Midbrain (tissue), 1 donor: Measurements from ENCODE around the gene C4BPA.

Source experiments
- DNase-seq: peaks from one replicate; lab custom pipeline; 2025; lab: John Stamatoyannopoulos, UW

The C4BPA gene

DNA sequence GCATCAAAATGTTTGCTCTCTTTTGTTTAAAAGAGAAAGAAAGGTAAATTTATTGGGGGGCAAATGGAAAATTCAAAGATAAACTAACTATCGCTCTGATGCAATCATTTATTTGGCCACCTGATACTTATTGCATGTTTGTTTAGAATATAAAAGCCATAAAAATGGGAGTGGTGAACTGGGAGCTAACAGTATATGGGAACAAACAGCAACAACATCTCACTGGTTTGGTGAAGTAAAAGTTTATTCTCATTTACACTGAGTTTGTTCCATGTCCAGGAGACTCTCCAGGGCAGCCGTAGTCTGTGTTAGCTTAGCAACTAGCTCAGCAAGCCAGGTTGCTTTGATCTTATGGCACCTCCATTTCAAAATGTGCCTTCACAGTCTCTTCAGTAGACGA, 20.4 kb downstream of the C4BPA start:
- no peak for DNase-seq

DNA sequence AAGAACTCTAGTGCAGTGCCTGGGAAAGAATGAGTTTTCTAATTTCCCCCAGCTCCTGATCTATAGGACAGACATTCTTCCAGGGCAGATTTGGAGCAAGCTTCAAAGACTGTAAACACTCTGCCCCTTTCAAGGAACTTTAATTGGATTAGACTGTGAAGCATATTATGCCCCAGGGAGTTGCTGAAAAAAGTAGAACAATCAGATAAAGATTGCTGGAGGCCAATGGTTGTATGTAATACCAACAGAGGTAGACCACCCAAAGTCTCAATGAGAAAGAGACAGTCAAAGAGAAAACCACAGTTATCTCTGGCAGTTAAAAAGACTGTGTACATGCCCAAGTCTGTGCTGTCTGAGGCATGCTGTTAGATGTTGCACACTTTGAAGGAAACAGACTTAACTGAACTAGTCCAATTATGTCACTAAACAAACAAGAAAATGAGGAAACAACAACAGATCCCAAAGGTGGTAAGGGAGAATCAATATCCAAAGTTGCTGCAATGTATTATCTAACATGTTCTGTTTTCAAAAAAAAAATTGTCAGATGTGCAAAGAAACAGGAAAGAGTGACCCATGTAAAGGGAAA, 24.4 kb downstream of the C4BPA start:
- no peak for DNase-seq

DNA sequence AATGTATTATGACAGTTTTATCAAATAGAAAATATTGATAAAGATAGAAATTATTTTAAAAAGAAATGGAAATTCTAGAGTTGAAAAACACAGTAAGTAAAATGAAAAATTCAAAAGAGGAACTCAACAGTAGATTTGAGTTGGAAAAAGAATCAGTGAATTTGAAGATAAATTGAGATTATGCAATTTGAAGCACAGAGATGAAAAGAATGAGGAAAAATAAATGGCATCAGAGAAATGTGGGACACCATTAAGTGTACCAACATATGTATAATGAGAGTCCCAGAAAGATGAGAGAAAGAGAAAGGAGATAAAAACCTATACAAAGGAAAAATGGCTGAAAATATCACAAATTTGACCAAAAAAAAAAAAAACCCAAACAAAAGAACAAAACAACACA, 25.0 kb downstream of the C4BPA start:
- DNase-seq = no peak

DNA sequence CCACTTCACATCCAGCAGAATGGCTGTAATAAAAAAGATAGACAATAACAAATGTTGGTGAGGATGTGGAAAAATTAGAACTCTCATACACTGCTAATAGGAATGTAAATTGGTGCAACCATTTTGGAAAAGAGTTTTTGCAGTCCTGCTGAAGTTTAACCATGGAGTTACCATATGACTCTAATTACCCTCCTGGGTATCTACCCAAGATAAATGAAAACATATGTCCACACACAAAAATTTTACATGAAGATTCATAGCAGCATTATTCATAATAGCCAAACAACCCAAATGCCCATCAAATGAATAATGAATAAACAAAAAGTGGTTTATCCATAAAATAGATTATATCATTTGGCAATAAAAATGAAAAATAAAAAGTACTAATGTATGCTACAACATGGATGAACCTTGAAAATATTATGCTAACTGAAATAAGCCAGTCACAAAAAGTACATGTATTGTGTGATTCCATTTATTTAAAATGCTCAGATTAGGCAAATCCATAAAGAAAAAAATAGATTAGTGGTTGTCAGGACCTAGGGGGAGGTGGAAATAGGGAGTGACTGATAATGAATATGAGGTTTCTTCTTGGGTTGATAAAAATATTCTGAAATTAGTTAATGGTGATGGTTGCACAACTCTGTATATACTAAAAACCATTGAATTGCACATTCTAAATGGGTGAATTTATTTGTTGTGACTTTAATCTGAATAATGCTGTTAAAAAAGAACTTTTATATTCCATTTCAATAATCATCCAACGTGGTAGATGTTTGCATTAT, 26.4 kb downstream of the C4BPA start:
- no peak for DNase-seq

DNA sequence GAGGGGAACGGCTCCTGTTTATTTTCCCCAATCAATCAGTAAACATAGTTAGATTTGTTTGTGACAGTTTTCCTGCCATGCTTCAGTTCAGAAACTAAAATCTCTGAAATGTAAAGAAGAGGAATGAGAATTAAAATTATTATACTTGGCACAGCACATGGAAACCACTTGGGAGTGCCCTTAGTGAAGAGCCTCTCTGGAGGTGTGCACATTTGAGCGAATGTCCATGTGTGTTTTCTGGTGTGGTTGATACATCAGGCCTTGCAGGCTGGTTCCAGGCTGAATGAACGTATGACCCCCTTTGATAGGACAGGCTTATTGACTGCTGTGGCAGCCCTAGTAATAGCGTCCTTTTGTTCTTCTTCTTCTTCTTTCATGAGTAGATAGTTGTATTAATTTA, 27.1 kb downstream of the C4BPA start:
- DNase-seq = no peak

DNA sequence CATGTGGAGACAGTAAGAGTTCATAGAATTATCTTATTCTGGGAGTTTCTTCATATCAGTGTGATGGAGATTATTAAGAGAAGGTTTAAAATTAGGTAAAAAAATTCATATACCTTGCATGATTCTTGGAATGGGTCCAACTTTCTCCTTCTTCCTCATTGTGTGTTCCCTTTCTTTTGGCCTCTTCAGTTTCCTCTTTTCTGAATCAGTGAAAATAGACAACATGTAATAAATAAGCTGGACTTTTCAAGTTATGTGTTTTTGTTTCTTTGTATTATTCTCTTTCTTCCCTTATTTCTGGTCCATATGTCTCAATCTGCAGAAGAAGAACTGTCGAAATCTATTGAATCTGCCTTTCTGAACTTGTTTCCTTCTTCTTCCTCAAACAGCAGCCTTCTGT, 30.5 kb downstream of the C4BPA start:
- no peak for DNase-seq

DNA sequence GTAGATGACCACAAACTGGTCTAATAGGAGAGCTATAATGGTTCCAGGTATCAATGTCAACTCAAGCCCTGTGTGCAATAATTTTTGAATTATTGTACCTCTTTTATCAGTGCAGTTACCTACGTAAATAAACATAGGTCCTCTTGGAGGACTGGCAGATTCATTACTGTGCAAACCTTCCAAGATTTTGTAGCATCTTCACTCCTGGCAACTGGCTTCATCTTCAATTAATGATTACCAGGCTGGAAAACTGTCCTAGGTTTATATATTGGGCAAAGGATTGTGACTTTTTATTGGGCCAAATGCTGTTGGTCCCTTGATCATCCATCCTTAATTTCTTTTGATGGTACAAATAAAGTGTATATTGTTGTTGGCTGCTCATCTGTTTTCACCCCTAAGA, 35.6 kb downstream of the C4BPA start:
- DNase-seq = no peak

DNA sequence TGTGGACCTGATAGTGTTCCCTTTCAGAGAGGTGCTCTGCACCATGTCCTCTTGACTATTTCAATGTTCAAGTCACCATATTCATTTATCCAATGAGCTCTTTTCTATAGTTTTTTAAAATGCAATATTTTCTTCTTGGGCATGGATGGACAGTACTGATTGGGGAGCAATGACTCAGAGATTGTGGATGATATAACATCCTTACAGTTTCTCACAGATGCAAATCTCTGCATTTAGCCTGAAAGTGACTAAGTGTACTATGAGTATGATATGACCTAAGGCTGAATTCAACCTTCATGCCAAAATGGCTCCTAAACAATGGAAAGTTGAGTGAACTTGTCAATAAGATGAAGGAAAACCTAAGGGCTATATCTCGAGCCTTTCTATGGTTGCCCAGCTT, 36.5 kb downstream of the C4BPA start:
- DNase-seq = no peak

DNA sequence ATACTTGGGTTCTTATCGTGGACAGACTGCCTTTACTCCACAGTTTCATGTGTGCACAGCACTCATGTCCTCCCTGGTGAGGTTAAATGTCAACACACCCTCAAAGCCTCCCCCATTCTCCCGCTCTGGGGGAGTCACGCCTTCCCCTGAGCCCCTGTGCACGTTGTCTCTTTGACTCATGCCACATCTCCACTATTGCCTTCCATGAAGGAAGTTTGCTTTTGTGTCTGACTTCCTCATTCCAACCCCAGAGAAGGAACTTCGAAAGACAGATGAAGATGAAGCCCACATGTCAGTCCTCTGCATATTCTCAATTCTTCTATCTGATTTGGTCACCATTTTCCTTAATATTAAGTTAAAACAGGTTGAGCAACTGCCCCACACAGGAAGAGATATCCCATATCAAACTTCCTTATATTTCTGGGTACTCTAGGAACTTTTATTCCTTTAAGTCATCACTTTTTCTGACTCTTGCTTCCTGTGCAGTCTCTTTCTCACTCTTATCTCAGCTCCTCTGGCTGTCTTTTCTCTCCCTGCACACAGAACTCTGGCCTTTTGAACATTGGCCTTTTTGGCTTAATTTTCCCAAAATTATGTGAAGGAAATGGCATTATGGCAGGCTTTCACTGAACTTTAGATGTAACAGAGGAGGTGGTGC, 41.5 kb downstream of the C4BPA start:
- no peak for DNase-seq

DNA sequence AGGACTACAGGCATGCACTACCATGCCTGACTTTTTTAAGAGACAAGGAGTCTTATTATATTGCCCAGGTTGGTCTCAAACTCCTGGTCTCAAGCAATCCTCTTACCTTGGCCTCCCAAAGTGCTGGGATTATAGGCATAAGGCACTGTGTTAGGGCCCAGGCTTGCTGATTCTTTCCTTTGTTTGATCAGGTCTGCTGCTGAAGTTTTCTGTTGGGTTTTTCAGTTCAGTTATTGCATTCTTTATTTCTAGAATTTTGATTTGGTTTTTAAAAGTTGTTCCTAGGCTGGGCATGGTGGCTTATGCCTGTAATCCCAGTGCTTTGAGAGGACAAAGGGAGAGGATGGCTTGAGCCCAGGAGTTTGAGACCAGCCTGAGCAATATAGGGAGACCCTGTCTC, 47.9 kb downstream of the C4BPA start:
- DNase-seq = no peak

DNA sequence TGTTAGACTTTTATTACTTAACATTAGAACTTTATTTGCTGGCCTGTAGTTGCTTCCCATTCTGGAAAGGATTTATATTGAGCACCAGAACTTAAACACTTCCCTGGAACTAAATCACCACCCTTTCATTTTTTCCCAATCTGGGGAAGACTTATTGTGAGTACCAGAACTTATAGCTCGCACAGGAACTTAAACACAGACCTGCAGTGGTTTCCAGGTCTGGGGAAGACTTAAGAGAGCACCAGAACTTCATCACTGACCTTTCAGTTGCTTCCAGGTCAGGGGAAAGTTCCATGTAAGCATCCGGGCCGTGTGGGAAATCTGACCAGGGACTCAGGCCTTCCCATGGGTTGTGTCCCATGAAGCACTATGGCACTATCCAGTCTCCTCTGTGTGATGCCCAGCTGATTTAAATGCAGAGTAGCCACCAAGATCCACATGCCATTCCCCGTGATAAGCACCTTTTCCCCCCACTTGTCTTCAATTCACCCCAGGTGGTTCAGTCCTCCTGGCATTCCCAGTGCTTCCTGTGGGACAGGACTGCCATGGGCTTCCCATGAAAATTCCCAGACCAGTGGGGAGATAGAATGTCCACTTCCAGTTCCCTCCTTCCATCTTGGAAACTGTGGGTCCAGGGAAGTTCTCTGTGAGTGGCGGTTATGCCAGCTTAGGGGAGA, 48.9 kb downstream of the C4BPA start:
- no peak for DNase-seq

DNA sequence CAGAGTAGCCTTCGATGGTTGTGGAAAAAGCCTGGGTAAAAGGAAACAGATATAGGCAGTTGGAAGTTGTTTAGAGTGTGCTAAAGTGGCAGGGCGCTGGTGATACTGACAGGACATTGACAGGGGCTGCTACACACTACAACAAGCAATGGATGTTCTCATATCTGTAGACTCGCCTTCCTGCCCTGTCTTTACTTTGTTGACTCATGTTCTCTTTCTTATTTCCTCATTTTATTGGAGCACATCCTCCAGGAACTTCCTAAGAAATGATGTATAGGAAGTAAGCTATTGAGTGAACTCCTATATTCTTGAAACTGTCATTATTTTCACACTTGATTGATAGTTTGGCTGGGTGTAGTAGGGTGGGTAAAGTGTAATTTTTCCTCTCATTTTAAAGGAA, 51.0 kb downstream of the C4BPA start:
- no peak for DNase-seq

DNA sequence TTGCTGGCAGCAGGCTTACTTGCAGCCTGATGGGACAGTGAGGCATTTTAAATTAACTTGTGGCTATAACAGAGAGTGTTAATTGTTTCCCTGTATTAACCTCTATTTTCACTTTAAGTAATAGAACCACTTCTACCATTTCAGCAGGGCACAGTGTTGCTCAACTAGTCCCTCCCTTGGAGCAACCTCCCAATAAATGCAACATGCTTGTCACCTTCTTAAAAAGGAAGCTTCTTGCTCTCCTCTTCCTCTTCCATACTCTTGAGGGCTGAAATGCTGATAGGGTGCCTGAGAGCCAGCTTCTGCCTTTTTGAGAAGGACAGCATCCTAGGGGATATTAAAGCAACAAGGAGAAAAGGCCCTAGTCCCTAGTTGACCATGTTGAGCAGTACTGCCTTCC, 52.1 kb downstream of the C4BPA start:
- DNase-seq = no peak

DNA sequence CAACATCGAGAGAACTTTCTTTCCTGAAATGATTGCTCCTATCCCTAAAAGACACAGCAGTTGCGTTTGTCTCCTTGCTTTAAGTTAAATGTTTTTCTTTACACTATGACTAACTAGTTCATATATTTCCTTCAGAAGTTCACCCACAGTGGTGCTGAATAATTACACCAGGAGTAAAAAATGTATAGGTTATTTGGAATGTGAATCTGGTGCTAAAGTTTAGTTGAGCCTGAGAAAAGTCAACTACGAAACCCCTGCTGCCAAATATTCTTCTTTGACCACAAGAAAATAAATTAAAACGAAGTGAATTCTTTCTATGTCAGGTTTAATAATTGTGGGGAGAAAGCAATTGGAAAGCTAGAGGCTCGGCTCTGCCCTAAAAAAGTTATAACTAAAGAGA, 52.8 kb downstream of the C4BPA start:
- no peak for DNase-seq

DNA sequence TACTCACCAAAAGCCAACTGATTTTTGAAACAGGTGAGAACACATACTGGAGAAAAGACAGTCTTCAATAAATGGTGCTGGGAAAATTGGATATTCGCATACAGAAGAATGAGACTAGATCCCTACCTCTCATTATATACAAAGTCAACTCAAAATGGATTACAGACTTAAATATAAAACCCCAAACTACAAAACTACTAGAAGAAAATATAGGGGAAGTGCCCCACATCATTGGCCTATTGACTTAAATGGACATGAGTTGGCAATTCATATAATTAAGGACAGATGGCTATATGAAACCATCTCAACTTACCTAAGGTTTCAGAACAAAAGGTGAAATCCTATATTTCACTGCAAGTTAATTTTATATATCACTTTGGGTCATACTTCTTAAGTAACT, 60.1 kb downstream of the C4BPA start:
- no peak for DNase-seq

DNA sequence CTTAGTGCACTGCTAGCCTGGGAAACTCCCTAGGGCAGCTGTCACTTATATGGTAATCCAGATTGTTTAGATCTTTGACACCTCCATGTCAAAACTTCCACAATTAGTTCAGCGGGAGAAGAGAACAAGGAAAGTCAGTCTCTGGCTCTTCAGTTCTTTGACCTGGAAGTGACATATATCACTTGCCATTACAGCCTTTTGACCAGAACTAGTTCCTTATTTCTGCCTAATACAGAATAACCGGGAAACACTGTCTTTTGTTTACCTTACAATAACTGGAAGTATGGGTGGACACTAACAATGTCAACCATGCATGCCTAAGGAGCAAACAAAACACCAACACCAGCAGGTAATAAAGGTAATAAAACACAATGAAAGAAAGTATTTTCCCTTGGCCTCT, 68.3 kb downstream of the C4BPA start:
- no peak for DNase-seq

DNA sequence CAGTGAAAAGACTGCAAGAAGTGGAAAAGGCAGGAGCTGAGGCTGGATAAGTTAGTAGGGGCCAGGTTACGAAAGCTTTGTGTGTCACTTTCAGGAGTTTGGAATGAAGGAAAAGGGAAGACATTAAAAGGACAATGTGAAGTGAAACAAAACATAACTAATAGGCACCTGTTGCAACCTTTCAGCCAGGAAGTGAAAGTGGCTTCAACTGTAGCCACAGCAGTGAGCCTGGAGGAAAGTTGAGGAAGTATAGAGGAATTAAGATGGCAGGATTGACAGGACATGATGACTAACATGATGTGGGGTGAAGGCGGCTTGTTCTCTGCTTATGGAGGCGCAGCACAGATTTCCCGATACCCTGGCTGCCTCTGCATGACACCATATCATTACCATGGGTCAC, 68.9 kb downstream of the C4BPA start:
- DNase-seq = no peak

DNA sequence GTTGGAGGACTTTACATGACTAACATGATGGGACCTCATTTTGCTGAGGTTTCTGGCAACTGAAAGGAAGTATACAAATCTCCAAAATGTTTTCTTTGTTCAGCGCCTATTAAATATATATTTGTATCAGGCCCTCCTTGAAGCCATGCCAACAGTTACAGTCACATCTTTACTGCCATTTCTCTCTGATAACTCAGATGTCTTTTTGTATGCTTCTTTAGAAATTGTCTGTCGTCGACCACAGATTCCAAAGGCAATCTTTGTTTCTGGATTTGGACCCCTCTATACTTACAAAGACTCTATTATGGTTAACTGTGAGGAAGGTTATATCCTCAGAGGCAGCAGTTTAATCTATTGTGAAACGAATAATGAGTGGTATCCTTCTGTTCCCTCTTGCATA, 69.4 kb downstream of the C4BPA start:
- DNase-seq = no peak

DNA sequence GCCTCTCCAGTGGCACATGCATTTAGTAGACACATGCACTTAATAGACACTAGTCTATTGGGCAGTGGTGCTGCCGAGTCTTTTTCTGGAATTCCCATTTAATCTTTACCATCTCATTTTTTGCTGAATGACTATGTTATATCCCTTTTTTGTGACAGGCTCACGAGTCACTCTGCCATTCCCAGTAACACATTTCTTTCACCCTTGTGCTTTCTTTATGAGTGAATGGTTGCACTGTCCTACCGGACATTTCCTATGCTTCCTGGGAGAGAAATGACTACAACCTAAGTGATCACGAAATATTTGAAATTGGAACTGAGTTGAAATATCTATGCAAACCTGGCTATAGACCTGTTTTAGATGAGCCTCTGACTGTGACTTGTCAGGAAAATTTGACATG, 70.9 kb downstream of the C4BPA start:
- no peak for DNase-seq

DNA sequence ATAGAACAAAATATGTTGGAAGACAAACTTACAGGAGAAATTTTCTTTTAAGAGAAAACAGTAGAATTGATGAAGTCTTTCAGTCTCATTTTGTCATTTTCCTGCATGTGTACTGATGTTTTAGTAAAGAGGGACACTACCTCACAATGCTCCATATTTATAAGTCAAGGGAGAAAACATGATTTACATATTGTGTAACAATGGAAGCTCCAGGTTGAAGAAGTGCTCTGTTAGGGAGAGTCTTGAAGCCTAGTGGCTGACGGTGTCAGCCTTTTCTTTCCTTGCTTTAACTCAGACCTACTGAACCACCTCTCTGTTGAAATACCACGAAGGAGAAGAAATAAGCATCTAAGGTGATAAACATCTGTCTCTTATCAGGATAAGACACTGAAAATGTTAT, 75.0 kb downstream of the C4BPA start:
- no peak for DNase-seq

DNA sequence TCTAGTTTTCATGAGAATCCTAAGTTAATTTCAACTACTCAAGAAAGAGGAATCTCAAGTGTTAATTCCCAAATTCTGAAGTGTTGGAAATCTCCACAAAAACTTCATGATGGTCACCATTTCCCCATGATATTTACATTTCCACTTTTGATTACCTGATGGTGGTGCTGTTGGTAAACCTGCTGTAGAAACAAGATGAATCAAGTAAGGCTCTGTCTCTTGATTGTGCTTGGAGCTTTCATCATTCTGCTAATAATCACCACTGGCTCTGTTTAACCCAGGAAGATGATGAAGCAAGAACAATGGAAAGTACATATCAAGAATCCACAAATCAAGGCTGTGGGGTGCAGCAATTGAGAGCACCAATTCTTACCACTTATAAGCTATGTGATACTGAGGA, 77.8 kb downstream of the C4BPA start:
- DNase-seq = no peak

DNA sequence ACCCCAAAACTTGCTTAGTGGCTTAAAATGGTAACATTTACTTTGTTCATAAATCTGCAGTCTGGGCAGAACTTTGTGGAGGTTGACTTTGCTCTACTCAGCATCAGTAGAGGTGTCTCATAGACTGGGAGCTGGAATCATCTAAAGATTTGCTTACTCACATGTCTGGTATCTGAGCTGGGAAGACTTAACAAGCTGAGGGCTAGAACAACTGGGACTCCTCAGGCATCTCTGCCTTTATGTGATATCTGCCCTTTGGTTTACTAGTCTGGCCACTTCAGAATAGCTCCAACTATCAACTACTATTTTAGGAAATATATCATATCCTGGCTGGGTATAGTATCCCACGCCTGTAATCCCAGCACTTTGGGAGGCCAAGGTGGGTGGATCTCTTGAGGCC, 82.5 kb downstream of the C4BPA start:
- no peak for DNase-seq

DNA sequence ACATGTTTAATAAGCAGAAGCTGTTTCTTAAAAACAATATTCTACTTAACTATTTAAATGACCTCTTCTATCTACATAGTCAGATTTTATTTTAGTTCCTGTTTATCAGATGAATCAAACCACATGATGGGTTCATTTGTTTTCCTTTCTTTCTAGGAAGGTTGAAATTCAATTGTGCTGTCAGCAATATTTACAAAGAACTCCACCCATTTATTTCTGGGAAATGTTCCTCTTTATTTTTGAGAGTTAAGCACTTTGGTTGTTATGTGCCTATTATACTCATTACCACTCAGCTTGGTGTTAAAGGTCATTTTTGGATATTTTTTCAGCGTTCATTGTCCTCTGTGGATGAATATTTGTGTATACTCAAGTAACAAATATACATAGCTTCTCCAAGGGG, 84.9 kb downstream of the C4BPA start:
- no peak for DNase-seq
